ENCODE data around the gene NUPR1. TPM values are rescaled to one million over a fixed set of nuclear protein-coding genes. Genes with fewer than 3 reads are reported as not detected.

Gene NUPR1
- polyA plus RNA-seq, 1 donor (not counting 4 experiments of a cell fraction or from before 2014, with no cell fraction given), result 126 TPM

DNA sequence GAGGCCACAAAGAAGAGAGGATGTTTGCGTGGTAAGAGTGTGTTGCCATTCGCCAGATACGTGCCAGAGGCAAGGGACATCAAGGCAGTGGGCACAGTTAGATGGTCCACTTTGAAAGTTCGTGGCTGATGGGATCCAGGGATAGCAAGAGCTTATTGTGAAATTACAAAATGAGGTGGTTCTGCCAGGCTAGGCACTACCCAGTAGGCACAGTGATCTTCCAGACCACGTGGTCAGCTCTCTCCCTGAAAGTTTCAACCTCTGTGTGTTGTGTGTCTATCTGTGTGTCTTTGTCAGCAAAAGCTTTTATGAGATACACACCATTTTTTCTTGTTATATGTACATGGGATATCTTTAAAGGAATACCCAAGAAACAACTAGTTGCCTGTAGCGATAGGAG is 24.4 kb upstream of the NUPR1 start:
- Histone ChIP-seq H3K36me3 (ENCODE audit: control insufficient read depth in 2 of 2, extremely low read depth in 1 of 2, insufficient read depth in 2 of 2, low read length in 2 of 2) (peaks cover 0 to 5% of the 10 kb centered on the region in 2 experiments), H2AFZ (ENCODE audit: control insufficient read depth, low read length) (no peak overlapping the region), H3K27ac (ENCODE audit: control insufficient read depth, insufficient read depth, low read length) (no peak overlapping the region), H4K20me1 (ENCODE audit: control insufficient read depth, extremely low read depth, insufficient read depth, low read length) (no peaks in the 10 kb centered on the region), H3K9me1 (ENCODE audit: control insufficient read depth, extremely low read depth, insufficient read depth, low read length) (no peaks in the 10 kb centered on the region), H3K79me2 (ENCODE audit: control insufficient read depth, insufficient read depth, low read length) (peaks cover 11% of the 10 kb centered on the region), H3K9ac (ENCODE audit: control insufficient read depth, extremely low read depth, insufficient read depth, low read length) (no peak overlapping the region), H3K4me1 (ENCODE audit: control insufficient read depth, extremely low read depth, insufficient read depth, low read length) (no peaks in the 10 kb centered on the region), H3K4me3 (ENCODE audit: control insufficient read depth in 2 of 3, extremely low read depth in 1 of 3, insufficient read depth in 2 of 3, low read depth in 1 of 3, low read length in 3 of 3) (no peak overlapping the region), H3K27me3 (ENCODE audit: control insufficient read depth, extremely low read depth, insufficient read depth, low read length) (no peaks in the 10 kb centered on the region), H3K4me2 (ENCODE audit: control insufficient read depth, extremely low read depth, insufficient read depth, low read depth, low read length) (no peak overlapping the region), H3K9me3 (ENCODE audit: control insufficient read depth, low read depth, low read length) (peaks cover 4% of the 10 kb centered on the region)
- DNase-seq (ENCODE audit: low read depth, low spot score) (no peak), FAIRE-seq (no peak)
- TF ChIP-seq EZH2 (IDR thresholded peaks at IDR 0.05; ENCODE audit: low read length), result no peak
- TF ChIP-seq, protein P1, sequence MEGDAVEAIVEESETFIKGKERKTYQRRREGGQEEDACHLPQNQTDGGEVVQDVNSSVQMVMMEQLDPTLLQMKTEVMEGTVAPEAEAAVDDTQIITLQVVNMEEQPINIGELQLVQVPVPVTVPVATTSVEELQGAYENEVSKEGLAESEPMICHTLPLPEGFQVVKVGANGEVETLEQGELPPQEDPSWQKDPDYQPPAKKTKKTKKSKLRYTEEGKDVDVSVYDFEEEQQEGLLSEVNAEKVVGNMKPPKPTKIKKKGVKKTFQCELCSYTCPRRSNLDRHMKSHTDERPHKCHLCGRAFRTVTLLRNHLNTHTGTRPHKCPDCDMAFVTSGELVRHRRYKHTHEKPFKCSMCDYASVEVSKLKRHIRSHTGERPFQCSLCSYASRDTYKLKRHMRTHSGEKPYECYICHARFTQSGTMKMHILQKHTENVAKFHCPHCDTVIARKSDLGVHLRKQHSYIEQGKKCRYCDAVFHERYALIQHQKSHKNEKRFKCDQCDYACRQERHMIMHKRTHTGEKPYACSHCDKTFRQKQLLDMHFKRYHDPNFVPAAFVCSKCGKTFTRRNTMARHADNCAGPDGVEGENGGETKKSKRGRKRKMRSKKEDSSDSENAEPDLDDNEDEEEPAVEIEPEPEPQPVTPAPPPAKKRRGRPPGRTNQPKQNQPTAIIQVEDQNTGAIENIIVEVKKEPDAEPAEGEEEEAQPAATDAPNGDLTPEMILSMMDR (optimal IDR thresholded peaks at IDR 0.05 in 1 of 3, IDR thresholded peaks at IDR 0.05 in 1 of 3, conservative IDR thresholded peaks at IDR 0.05 in 1 of 3; ENCODE audit: extremely low read depth in 1 of 3, insufficient read depth in 2 of 3, low read length in 3 of 3), result no peak
- dilution Hi-C loops (cut with MboI; ENCODE audit: extremely low pct_ligation_motif_present, low sequenced_read_pairs), result no loop called here

DNA sequence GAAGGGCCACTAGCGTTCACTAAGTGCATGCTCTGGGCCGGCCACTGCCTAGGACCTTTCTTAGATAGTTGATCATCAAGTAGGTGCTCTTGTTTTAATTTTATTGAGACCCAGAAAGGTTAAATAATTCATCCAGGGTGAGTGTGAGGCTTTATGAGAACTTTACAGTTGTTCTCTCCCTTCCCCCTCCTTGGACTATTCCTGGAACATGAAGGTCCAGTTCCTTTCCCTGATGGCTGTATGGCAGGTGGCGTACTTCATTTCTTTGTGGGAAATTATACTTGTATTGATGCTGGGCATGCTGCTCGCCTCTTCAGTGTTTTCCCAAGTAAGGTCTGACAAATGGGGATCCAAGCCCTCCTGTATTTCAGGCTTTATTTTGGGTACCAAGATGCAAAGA is 23.4 kb upstream of the NUPR1 start:
- H3K4me2 ChIP-seq (ENCODE audit: control insufficient read depth, extremely low read depth, insufficient read depth, low read depth, low read length), result no peak overlapping the region
- no peaks in the 10 kb centered on the region for H3K9me1 ChIP-seq (ENCODE audit: control insufficient read depth, extremely low read depth, insufficient read depth, low read length)
- H3K4me3 ChIP-seq (ENCODE audit: control insufficient read depth in 2 of 3, extremely low read depth in 1 of 3, insufficient read depth in 2 of 3, low read depth in 1 of 3, low read length in 3 of 3), result no peak overlapping the region
- no peak overlapping the region for H2AFZ ChIP-seq (ENCODE audit: control insufficient read depth, low read length)
- H3K27me3 ChIP-seq (ENCODE audit: control insufficient read depth, extremely low read depth, insufficient read depth, low read length), result no peaks in the 10 kb centered on the region
- no peaks in the 10 kb centered on the region for H4K20me1 ChIP-seq (ENCODE audit: control insufficient read depth, extremely low read depth, insufficient read depth, low read length)
- no peak for DNase-seq (ENCODE audit: low read depth, low spot score)
- FAIRE-seq, result no peak
- dilution Hi-C loops (cut with MboI; ENCODE audit: extremely low pct_ligation_motif_present, low sequenced_read_pairs), result no loop called here
- no peak for TF ChIP-seq EZH2 (IDR thresholded peaks at IDR 0.05; ENCODE audit: low read length)
- TF ChIP-seq, protein P1 (optimal IDR thresholded peaks at IDR 0.05 in 1 of 3, IDR thresholded peaks at IDR 0.05 in 1 of 3, conservative IDR thresholded peaks at IDR 0.05 in 1 of 3; ENCODE audit: extremely low read depth in 1 of 3, insufficient read depth in 2 of 3, low read length in 3 of 3), result no peak
- no peak overlapping the region for H3K27ac ChIP-seq (ENCODE audit: control insufficient read depth, insufficient read depth, low read length)
- H3K9me3 ChIP-seq (ENCODE audit: control insufficient read depth, low read depth, low read length), result peaks cover 1% of the 10 kb centered on the region
- peaks cover 0 to 5% of the 10 kb centered on the region in 2 experiments for H3K36me3 ChIP-seq (ENCODE audit: control insufficient read depth in 2 of 2, extremely low read depth in 1 of 2, insufficient read depth in 2 of 2, low read length in 2 of 2)
- H3K9ac ChIP-seq (ENCODE audit: control insufficient read depth, extremely low read depth, insufficient read depth, low read length), result no peak overlapping the region
- no peaks in the 10 kb centered on the region for H3K4me1 ChIP-seq (ENCODE audit: control insufficient read depth, extremely low read depth, insufficient read depth, low read length)
- peaks cover 11% of the 10 kb centered on the region for H3K79me2 ChIP-seq (ENCODE audit: control insufficient read depth, insufficient read depth, low read length)
